Smooth muscle cell (in vitro differentiated cells): ENCODE data around the gene GFPT1. TPM values are rescaled to one million over a fixed set of nuclear protein-coding genes. Genes with fewer than 3 reads are reported as not detected.

ENCODE experiments used
- DNase-seq: peaks from one replicate; lab custom pipeline; 2025; ENCODE audit not compliant: unreplicated experiment; lab: John Stamatoyannopoulos, UW
- H2AFZ ChIP-seq: fragments of 200-600 bp; sonication (generic); 2 replicates; pipeline ENCODE4 v1.6.0; 2016; ENCODE audit warnings: antibody characterized with exemption, low read depth, mild to moderate bottlenecking
- H3F3A ChIP-seq: fragments of 200-600 bp; sonication (generic); 2 replicates; pipeline ENCODE4 v1.6.0; 2017; ENCODE audit warnings: antibody characterized with exemption, low read depth
- H3K27ac ChIP-seq: fragments of 200-600 bp; sonication (generic); 2 replicates; pipeline ENCODE4 v1.5.1; 2016; ENCODE audit warnings: low read depth, mild to moderate bottlenecking
- H3K27me3 ChIP-seq: fragments of 200-600 bp; sonication (generic); 2 replicates; pipeline ENCODE4 v1.6.1; 2016; ENCODE audit warnings: low read depth, mild to moderate bottlenecking
- H3K36me3 ChIP-seq: fragments of 200-600 bp; sonication (generic); 2 replicates; pipeline ENCODE4 v1.5.1; 2016; ENCODE audit warnings: low read depth
- H3K4me1 ChIP-seq: fragments of 200-600 bp; sonication (generic); 2 replicates; pipeline ENCODE4 v1.5.1; 2016; ENCODE audit warnings: low read depth
- H3K4me2 ChIP-seq: fragments of 200-600 bp; sonication (generic); 2 replicates; pipeline ENCODE4 v1.6.0; 2016; ENCODE audit warnings: mild to moderate bottlenecking
- H3K4me3 ChIP-seq: fragments of 200-600 bp; sonication (generic); 2 replicates; pipeline ENCODE4 v1.5.1; 2016; ENCODE audit warnings: mild to moderate bottlenecking
- H3K79me2 ChIP-seq: fragments of 200-600 bp; sonication (generic); 2 replicates; pipeline ENCODE4 v1.6.0; 2016; ENCODE audit warnings: low read depth, mild to moderate bottlenecking
- H3K9ac ChIP-seq: fragments of 200-600 bp; sonication (generic); 2 replicates; pipeline ENCODE4 v1.6.0; 2016; ENCODE audit warnings: low read depth
- H3K9me3 ChIP-seq: fragments of 200-600 bp; sonication (generic); replicated peaks from 2 replicates; pipeline ENCODE4 v1.5.1; 2016; ENCODE audit warnings: low read depth
- H4K20me1 ChIP-seq: fragments of 200-600 bp; sonication (generic); 2 replicates; pipeline ENCODE4 v1.6.0; 2016; ENCODE audit warnings: low read depth
- WGBS: methylation state at CpG from one replicate; pipeline ENCODE4 v1.1.7; 2016; ENCODE audit warnings: low lambda C conversion rate; 5-methylcytosine and 5-hydroxymethylcytosine counted together
- polyA plus RNA-seq: library from polyadenylated mRNA; unstranded; fragments of >200 nt; fragmentation: Nextera tagmentation; extraction: Ambion mirVana; gene quantifications from 2 replicates; pipeline ENCODE4 v1.2.1, GENCODE V29; 2016
- total RNA-seq: library from RNA; depleted of rRNA; stranded (reverse); fragments of >200 nt; gene quantifications from 2 replicates; pipeline ENCODE4 v1.2.3, GENCODE V29; 2014
- TF ChIP-seq, protein P1 (sequence below): fragments of 200-600 bp; sonication (generic); IDR thresholded peaks from 2 replicates; pipeline ENCODE4 v1.5.1; 2017; ENCODE audit warnings: borderline replicate concordance, mild to moderate bottlenecking, antibody characterized with exemption; ENCODE audit not compliant: insufficient read depth, poor library complexity, severe bottlenecking

Gene GFPT1
- total and polyA plus RNA-seq, 2 experiments from 2014 or later = 78.5 to 97.7 TPM

DNA sequence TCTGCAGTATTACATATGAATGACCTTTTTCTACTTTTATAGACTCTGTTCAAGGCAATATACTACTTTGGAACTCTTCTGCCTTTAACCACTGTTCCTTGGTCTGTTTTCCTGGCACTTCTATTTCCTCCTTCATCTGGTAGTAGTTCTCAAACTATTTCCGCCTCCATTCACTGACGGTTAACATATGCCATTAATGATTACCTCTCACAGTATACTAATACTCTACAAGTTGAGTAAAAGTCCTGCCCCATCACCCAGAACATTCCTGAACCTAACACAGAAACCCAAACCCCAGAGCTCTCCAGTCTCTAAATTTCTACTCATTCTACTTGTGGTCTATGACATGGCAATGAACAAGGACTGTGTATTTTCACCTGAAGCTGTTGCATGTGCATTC is 4.5 kb downstream of the GFPT1 start:
- WGBS = 82% methylated on average over 2 of the region's 2 CpGs
- H3K9ac ChIP-seq = no peak overlapping the region
- H3K79me2 ChIP-seq = peaks cover 95% of the 10 kb centered on the region
- H3K4me3 ChIP-seq = no peak overlapping the region
- no peaks in the 10 kb centered on the region for H3K27me3 ChIP-seq
- no peaks in the 10 kb centered on the region for H3K9me3 ChIP-seq
- peaks cover 89% of the 10 kb centered on the region for H4K20me1 ChIP-seq
- H2AFZ ChIP-seq = no peak overlapping the region
- DNase-seq = no peak
- TF ChIP-seq, protein P1, sequence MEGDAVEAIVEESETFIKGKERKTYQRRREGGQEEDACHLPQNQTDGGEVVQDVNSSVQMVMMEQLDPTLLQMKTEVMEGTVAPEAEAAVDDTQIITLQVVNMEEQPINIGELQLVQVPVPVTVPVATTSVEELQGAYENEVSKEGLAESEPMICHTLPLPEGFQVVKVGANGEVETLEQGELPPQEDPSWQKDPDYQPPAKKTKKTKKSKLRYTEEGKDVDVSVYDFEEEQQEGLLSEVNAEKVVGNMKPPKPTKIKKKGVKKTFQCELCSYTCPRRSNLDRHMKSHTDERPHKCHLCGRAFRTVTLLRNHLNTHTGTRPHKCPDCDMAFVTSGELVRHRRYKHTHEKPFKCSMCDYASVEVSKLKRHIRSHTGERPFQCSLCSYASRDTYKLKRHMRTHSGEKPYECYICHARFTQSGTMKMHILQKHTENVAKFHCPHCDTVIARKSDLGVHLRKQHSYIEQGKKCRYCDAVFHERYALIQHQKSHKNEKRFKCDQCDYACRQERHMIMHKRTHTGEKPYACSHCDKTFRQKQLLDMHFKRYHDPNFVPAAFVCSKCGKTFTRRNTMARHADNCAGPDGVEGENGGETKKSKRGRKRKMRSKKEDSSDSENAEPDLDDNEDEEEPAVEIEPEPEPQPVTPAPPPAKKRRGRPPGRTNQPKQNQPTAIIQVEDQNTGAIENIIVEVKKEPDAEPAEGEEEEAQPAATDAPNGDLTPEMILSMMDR = no peak
- no peaks in the 10 kb centered on the region for H3K36me3 ChIP-seq
- peak overlapping the region; percentile 100 for H3K4me2 ChIP-seq
- peaks cover 14% of the 10 kb centered on the region for H3F3A ChIP-seq
- peak overlapping the region; percentile 5 for H3K27ac ChIP-seq
- peaks cover 24% of the 10 kb centered on the region for H3K4me1 ChIP-seq

DNA sequence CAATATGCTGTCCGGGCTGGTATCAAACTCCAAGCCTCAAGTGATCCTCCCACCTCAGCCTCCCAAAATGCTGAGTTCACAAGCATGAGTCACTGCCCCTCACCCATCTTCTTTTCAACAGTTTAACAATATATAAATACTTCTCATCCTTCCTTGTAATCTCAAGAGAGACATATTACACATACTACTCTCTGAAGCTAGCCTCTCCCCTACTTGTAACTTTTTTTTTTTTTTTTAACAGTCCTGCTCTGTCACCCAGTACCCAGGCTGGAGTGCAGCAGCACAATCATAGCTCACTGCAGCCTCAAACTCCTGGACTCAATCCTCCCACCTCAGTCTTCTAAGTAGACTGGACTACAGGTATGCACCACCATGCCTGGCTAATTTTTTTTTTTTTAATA is 5.7 kb downstream of the GFPT1 start:
- WGBS = 76% methylated on average over 1 of the region's 1 CpG
- peaks cover 15% of the 10 kb centered on the region for H3F3A ChIP-seq
- no peak overlapping the region for H2AFZ ChIP-seq
- peaks cover 23% of the 10 kb centered on the region for H3K4me1 ChIP-seq
- H4K20me1 ChIP-seq = peaks cover 100% of the 10 kb centered on the region
- TF ChIP-seq, protein P1 = no peak
- peaks cover 100% of the 10 kb centered on the region for H3K79me2 ChIP-seq
- H3K4me2 ChIP-seq = peak overlapping the region; percentile 100
- no peak for DNase-seq
- H3K36me3 ChIP-seq = no peaks in the 10 kb centered on the region
- H3K9ac ChIP-seq = no peak overlapping the region
- no peaks in the 10 kb centered on the region for H3K9me3 ChIP-seq
- H3K4me3 ChIP-seq = no peak overlapping the region
- H3K27me3 ChIP-seq = no peaks in the 10 kb centered on the region
- peak overlapping the region; percentile 58 for H3K27ac ChIP-seq

DNA sequence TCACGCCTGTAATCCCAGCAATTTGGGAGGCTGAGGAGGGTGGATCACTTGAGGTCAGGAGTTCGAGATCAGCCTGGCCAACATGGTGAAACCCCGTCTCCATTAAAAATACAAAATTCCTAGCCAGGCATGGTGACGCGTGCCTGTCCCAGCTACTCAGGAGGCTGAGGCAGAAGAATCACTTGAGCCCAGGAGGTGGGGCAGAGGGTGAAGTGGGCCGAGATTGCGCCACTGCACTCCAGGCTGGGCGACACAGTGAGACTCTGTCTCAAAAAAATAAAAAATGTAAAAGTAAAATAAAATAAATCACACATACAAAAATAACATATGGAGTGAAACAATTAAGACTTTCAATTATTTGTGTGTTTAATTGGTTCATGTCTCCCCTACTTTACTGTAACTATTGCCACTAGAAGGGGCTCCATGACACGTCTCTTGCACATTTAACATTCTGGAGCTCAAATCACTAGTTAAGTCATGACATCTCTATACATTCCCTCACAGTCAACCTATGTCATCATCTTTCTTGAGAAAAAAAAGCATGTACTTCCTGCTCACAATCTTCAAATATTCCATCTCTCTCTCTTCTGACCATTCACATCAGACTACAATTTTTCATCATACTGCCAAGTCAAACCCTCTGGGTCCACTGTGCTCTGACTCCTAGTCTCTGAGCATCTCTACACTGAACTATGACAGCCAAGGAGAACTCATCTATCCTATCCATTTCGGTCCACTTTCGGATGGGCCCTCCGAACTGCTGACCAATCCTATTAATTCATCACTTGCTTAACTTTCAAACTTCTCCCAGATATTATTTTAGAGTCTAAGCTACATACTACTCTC is 6.7 kb downstream of the GFPT1 start:
- H3F3A ChIP-seq = peaks cover 14% of the 10 kb centered on the region
- no peak overlapping the region for H3K4me3 ChIP-seq
- H3K79me2 ChIP-seq = peaks cover 100% of the 10 kb centered on the region
- H2AFZ ChIP-seq = no peak overlapping the region
- no peak overlapping the region for H3K9ac ChIP-seq
- H3K9me3 ChIP-seq = no peaks in the 10 kb centered on the region
- DNase-seq = no peak
- H3K4me1 ChIP-seq = peaks cover 13% of the 10 kb centered on the region
- H3K4me2 ChIP-seq = no peak overlapping the region
- WGBS = 96% methylated on average over 12 of the region's 12 CpGs
- H3K36me3 ChIP-seq = no peaks in the 10 kb centered on the region
- peaks cover 100% of the 10 kb centered on the region for H4K20me1 ChIP-seq
- TF ChIP-seq, protein P1 = no peak
- H3K27ac ChIP-seq = peak overlapping the region; percentile 58
- H3K27me3 ChIP-seq = no peaks in the 10 kb centered on the region

DNA sequence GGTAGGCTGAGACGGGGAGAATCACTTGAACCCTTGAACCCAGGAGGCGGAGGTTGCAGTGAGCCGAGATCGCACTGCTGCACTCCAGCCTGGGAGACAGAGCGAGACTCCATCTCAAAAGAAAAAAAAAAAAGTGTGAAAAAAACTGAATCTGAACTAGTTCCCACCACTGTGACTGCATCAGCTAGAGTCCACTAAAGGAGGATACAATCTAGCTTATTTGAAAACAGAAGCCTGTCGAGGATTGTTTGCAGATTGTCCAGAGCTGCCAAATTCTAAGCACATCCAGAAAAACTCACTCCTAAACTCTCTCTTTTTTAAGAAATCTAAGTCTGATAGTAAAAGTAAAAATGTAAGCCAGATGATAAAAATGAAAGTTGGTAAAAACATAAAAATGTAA is 10.6 kb downstream of the GFPT1 start:
- no peaks in the 10 kb centered on the region for H3K4me1 ChIP-seq
- peaks cover 99% of the 10 kb centered on the region for H4K20me1 ChIP-seq
- 87% methylated on average over 6 of the region's 6 CpGs for WGBS
- H3K27me3 ChIP-seq = no peaks in the 10 kb centered on the region
- H3K4me2 ChIP-seq = no peak overlapping the region
- TF ChIP-seq, protein P1 = no peak
- peaks cover 22% of the 10 kb centered on the region for H3F3A ChIP-seq
- DNase-seq = no peak
- H3K9me3 ChIP-seq = no peaks in the 10 kb centered on the region
- no peak overlapping the region for H2AFZ ChIP-seq
- H3K9ac ChIP-seq = no peak overlapping the region
- no peak overlapping the region for H3K4me3 ChIP-seq
- H3K27ac ChIP-seq = peak overlapping the region; percentile 12
- H3K36me3 ChIP-seq = peaks cover 5% of the 10 kb centered on the region
- peaks cover 97% of the 10 kb centered on the region for H3K79me2 ChIP-seq
